ENCODE data around the gene PPP3R1.

Gene PPP3R1, protein sequence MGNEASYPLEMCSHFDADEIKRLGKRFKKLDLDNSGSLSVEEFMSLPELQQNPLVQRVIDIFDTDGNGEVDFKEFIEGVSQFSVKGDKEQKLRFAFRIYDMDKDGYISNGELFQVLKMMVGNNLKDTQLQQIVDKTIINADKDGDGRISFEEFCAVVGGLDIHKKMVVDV

DNA sequence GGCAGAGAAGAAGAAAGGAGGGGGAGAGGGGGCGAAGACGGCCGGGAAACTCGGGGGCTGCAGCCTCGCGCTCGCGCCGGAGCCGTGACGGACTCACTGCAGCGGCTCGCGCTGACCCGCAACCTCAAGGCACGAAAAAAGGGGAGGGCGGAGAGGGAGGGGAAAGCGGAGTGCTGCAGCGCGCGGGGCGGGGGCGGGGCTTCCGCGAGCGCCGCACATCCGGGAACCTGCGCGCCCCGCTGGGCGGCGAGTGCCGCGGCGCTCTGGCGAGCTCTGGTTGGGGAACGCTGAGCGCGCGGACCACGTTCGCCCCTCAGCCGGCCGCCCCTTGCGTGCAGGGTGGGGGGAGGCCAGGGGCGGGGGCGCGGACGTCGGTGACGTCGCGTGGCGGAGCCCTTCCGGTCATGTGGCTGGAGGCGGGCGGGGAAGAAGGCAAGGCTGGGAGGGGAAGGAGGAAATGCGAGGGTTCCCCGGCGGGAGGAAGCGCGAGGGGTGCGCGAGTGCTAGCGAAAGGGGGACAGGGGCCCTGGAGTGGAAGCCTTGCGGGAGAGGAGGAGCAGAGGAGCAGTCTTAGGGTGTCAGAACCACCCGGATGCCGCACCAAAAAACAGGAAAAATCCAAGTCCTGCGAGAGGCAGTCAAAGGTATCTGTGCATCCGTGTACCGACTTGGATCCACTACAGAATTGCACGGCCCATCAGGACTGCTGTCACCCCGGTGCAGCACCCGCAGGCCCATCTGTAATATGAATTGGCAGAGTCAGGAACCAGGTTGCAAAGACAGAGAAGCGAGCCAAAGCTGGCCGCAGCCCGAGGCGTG is at the start of gene PPP3R1:
TSS of gene PPP3R1 (minus strand) at position 133 of the 819 bp plus-strand sequence. CDS start 405 bp downstream, outside the sequence.
- DNase-seq: peak; percentile 89 to 92

DNA sequence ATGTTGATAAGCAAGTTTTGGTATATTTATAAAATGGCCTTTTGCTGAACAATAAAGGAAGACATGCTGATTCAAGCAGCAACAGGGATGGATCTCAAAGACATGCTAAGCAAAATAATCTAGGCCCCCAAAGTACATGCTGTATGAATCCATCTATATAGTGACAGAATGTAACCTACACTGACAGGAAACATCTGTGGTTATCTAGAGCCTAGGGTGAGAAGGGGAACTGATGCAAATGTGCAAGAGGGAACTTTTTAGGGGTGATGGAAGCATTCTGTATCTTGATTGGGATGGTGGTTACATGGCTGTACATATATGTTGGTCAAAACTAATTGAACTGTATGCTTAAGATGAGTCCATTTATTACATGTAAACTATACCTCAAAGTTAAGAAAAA is 43.2 kb upstream of the PPP3R1 start:
- DNase-seq: no peak

DNA sequence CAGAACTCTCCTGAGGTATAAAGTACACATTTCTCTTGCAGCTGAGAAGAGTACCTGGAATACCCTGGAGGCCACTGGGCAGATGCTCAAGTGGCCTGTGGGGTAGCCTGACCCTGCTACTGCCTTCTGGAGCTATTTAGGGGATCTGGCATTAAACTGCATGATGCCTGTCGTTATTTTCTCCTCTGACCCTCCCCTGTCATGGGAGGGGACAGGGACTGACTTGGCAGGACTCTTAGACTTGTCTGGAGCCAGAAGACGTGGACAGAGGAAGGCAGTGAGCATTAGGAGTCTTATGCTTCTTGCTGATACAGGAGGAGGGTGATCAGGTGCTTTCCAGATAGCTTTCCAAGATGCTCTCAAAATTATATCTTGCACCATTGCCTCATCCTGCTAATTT is 42.6 kb upstream of the PPP3R1 start:
- no peak for DNase-seq

DNA sequence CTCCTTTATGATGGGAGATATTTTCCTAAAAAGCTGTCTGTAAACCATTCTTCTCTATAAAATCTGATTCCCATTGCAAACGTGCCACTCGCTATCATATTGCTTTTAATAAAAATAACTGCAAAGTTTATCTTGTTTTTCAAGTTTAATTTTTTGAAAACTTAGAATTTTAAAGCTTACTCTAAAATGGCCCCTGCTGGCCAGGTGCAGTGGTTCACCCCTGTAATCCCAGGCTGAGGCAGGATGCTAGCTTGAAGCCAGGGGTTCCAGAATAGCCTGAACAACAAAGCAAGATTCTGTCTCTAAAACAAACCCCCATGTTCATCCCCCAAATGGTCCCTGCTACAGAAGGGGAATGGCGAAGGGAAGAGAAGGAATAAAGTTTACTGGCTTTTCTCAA is 41.9 kb upstream of the PPP3R1 start:
- DNase-seq: no peak

DNA sequence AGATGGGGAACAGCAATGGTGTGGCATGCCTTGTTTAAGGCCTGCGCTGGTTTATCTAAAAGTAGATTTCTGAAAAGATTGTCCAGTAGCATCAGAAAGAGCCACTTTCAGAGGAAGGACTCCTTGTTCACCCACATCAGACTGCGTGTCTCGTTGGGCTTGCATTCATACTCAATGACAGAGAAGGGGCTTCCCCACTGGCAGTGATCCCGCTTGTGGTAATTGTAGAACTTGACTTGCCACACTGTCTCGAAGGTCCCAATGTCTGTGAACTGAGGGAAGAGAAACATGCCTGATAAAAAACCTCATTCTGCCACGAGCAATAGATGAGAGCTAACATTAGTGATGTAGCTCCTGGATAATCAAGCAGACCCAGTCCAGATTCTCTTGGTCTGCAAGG is 41.4 kb upstream of the PPP3R1 start:
- DNase-seq: no peak

DNA sequence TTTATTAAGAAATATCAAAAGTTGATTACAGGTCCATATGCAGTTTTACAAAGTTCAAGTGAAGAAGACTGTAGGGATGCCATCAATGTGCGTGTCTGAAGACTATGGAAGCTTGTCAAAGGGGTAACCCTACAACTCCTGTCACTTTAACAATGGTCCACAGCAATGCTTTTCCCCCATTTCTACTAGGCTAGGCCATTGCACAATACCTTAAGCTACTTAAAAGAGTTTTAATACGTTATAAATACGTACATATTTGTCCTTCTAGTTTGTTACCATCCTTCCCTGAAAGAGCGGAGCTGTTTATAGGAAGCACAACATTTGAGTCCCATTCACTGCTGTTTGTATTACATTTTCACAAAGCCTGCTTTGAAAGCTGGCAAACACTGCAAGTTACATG is 40.7 kb upstream of the PPP3R1 start:
- DNase-seq: no peak

DNA sequence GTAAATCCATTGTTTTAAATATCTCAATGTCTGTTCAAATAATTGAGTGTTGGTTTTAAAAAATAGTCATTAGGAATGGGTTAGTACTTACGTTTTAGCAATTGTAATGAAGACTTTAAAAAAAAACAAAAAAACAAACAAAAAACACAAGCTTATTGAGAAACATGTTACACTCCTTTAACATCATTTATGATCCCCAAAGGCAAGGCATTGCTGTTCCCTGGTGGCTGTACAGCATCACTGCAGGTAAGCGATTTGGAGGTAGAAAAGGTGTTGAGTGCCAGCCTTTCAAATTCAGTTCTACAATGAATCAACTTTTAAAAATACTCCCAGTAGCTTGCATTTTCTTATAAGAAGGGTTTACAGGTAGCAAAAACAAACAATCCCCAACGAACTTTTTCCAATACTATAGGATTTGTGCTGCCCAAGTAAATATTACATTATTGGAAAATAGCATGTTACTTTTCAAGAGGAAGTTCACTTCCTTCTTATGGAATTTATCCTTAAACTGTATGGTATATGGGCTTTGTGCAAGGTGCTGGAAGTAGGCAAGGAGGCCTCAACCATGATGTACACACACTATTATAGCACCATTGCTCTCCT is 39.9 kb upstream of the PPP3R1 start:
- DNase-seq: no peak

DNA sequence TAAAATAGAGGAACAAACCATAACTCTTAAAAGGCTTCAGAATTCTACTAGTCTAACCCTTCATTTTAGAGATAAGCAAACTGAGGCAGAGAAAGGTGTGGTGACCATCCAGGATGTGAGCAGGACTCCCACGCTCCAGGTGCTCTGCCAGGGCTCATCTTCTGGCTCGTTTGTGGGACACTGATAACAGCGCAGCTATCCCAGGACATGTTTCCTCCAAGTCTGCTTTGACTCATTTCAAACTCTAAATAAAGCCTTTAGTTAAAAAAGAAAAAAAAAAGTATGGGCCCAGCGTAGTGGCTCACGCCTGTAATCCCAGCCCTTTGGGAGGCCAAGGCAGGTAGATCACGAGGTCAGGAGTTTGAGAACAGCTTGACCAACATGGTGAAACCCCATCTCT is 39.0 kb upstream of the PPP3R1 start:
- no peak for DNase-seq

DNA sequence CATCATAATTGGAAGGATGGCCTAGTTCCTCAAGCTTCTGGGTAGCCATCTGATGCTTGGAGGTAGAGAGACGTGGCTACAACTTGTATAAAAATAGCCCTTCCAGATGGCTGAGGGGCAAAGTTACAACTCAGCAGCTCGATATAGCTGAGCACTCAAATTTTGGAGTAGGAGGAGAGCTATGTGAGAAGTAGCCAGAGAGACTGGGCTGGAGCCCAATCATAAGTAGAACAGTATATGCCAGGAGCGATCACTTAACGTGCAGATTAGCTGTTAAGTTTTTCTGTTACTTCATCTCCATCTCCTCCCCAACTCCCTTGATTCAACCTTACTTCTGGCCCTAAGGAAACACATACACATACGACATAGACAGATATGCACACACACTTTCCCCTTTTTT is 38.6 kb upstream of the PPP3R1 start:
- no peak for DNase-seq

DNA sequence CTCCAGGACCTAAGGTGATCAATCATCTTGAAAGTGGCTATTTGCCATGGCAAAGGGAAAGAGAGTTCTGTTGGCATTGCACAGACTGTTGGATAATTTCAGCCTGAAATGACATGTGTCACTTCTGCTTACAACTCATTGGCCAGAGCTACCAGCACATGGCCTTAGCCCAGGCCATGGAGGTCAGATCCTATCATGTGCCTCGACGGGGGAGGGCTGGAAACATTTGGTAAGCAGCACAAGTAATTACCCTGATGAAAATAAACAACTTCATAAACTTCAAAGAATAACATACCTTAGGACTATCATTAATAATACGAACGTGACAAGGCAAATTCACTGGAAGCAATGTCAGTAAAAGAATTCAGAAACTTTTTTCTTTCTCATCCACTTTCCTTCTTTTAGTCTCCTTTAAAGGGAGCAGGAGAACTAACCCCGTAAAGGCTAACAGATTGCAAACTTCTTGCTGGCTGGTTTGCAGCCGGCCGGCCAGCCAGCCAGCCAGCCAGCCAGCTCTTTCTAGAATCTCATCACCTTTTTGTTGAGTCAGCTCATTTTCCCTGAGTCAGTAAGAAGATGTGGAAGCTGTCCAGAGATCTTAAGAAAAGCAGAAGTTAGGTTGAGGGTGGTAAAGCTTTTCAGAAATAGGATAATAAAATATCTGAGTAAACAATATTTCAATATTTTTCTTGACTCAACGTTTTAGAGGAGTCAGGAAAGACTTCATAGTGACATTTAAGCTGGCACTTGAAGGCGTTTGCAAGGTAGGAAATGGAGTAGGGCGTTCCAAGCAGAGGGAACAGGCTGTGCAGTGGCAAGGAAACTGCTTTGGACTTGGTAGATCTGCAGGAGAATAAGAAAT is 35.5 kb upstream of the PPP3R1 start:
- no peak for DNase-seq

DNA sequence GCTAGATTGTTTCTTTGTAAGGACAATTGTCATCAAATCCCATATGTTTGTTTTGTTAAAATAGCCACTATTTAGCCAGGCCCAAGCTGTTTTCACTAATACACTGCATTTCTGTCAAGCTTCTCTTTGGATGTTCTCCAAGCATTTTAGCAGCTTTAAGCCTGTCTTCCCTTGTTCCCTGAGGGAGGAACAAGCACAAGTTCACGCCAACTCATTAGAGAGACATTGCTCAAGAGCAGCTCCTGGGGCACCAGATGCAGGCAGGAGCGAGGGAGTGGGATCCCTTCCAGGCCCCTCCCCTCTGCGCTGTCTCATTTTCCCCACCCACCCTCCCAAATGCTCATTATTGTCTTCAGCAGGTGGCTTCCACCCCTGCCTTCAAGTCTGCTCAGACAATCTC is 32.6 kb upstream of the PPP3R1 start:
- DNase-seq: no peak

DNA sequence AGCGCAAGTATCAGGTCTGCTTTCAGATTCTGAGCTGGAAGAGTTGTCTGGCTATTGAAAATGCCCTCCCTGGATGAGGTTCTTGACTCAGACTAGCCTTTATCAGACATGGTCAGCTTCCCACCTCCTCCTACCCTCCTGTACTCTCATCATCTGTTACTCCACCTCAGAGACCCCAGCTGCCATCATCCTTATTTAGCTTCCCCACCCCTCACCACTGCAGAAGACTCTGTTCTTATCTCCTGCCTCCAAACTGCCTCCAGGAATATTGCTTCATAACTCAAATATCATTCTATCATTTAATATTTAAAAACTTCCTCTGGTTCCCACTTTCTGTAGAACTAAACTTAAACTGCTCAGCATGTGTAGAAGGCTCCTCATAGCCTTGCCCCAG is 31.1 kb upstream of the PPP3R1 start:
- no peak for DNase-seq

DNA sequence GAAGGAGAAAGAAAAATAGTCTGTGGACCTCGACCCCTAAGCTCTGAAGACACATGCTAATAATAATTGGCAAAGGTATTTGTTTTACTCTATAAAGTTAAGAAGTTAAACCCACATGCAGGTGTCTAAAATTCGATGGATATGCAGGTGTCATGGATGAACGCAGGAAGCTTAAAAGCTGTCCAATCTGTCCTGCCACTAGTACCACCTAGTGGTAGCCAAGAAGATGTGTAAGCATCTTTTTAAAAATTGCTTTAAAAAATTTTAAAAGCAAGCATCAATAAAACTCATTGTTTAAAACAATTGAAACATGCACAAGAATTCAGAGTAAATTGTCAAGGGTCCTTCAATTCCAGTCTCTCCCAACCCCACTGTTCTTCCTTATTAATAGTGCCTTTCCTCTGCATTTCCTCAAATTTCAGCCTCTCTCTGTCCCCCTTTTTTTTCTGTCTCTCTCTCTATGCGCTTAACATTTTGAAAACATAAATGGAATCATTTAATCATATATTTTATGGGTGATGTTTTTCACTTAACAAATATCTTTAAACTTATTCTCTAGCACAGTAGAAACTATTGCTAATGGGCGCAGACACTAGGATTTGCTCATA is 30.6 kb upstream of the PPP3R1 start:
- no peak for DNase-seq

DNA sequence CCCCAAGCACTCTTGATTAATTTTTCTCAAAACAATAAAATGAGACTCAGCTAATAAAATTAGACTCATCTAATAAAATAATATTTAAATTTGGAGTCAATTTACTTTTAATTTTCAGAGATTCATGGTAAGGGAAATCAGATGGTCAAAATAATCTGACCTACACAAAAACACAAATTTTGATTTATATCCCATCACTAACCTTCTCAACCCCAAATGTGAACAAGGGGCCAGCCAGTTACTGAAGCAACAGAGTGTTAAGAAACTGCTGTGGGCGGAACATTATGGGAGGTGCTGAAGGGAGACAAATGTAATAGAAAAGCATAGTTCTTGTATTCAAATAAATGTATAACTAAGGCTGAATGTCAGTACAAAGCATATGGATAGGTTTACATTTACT is 28.5 kb upstream of the PPP3R1 start:
- no peak for DNase-seq

DNA sequence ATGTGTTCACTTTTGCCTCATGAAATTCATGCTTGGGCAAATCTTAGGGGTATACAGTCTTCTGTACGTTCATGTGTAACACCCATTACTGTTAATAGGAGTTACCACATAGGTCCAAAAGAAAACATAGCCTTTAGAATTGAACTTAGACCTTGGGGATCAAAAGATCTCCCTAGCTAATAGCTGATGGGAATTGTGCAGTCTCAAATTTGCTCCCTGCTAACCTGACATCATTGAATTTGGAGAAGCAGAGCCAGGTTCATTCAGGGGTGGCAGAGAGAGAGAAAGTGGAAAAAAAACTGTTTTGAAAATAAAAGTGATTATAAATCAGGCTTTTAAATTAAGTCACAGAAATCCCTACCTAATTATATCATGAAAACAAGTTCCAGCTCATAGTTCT is 28.0 kb upstream of the PPP3R1 start:
- DNase-seq: no peak

DNA sequence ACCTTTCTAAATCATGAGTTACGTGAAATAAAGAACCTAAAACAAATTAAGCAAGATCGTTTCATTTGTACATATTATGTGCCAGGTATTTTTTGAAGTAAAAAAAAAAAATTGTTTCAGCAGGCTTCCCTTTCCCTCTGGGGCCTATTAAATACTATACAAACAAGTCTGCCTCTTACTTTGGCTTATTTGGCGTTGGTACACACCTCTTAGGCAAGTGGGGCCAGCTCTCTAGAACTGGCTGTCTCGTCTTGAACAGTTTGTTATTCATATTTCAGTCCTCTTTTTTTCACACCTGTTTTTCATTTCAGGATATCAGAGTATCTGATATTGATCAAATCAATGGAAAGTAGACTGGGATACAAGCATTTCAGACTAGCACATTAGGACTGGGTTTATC is 27.4 kb upstream of the PPP3R1 start:
- DNase-seq: no peak

DNA sequence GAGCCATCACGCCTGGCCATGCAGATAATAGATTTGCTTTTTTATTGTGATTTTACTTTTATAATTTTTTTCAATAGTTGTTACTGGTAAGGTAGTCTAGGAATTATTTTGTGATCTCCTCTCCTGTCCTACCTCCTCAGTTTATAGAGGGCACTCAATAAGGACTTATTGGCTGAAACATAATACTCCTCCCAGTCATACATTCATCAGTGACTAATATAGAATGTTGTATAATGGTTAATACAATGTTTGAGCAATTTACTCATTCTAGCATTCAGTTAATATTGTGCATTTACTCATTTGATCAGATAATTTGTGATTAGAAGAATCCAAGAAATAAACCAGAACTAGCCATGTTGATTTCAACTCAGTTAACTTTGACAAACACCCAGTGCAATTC is 25.8 kb upstream of the PPP3R1 start:
- DNase-seq: no peak

DNA sequence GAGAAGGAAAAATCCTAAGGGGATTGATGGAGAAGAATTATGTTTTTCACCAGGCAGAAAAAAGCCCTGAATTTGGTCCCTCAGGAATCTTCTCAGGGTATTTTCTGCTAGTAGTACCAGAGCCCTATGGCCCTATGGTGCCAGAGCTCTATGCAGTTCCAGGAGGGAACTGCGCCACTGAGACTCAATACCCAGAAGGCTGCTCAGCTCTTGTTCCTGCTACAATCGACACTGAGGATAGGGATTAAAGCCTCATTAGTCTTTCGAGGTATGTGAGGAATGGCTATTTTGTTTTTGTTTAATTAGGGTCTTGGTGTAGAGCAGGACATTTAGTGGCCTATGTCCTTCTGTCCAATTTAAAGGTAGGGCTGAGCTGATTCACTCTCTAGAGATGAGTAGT is 21.7 kb upstream of the PPP3R1 start:
- DNase-seq: no peak

DNA sequence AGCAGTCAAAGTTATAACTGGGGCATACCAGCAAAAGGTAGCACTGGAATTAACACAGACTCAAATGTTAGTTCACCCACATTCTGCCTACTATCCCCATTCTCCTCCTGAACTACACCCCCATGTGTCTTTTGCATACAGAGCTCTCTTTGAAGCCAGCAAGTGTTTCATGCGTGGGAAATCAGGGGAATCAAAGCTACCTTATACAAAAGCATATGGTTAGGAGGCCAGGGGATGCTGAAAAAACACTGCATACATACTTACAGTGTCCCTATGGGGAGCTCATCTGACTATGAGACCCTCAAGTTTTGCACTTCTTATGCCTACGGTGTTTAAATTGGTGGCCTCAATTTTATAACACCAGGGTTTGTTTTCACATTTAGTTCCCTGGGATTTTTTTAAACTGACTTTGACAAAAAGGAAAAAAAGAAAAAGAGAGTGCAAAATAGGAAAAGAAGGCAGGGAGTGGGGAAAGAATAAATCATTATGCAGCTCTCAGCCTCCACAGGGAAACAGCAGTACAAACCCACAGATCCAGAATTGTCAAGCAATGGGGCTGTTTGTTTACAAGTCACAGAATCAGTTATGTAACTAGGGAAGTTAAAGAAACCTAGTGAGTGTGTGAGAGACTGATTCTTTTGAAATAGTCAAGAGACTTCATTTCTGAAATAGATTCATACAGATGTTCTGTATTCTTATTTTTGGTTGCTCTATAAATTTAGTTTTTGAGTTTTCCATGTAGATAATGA is 20.1 kb upstream of the PPP3R1 start:
- no peak for DNase-seq

DNA sequence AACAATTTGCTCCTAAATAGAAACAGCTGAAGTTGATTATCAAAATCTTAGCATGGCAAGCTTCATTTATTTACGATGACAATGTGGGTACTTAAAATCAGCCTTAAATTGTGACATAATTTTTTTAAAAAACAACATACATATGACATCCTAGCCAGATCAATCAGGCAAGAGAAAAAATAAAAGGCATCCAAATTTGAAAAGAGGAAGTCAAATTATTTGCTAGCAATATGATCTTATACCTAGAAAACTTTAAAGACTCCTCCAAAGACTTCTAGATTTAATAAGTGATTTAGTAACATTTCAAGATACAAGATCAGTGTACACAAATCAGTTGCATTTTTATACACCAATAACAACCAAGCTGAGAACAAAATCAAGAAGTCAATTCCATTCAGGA is 14.3 kb upstream of the PPP3R1 start:
- no peak for DNase-seq

DNA sequence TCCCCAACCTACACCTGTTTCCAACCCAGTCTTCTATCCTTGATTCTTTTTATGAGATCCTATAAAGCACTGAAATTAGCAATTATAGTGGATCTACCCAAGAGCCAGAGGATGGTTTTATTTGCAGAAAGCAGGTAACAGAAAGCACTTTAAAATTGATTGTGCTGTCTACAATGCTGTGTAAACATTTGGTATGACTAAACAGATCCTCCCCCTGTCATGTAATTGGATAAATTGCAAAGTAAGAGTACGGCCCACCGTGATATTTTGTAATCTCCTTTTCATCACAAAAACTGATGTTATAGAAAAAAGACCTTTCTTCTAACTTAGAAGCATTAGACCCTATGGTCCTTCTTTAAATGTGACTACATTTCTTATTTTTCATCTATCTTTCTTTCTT is 11.3 kb upstream of the PPP3R1 start:
- DNase-seq: no peak

DNA sequence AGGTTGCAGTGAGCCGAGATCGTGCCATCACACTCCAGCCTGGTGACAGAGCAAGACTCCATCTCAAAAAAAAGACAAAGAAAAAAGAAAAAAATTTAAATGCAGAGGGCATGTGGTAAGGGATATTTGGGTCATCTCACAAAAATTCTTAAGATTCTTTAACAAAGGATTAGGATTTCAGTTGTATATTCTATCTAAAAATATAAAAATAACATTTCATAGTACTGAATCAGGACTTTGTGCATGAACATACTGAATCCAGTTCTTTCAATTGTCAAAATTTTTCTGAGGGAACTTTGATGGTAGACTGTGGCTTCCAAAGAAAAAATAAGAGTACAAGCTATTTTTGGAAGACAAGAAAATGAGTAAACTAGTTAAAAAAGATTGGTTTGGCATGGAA is 6.5 kb upstream of the PPP3R1 start:
- no peak for DNase-seq
